ENCODE measurements around the gene ATXN1.

The ATXN1 gene

DNA sequence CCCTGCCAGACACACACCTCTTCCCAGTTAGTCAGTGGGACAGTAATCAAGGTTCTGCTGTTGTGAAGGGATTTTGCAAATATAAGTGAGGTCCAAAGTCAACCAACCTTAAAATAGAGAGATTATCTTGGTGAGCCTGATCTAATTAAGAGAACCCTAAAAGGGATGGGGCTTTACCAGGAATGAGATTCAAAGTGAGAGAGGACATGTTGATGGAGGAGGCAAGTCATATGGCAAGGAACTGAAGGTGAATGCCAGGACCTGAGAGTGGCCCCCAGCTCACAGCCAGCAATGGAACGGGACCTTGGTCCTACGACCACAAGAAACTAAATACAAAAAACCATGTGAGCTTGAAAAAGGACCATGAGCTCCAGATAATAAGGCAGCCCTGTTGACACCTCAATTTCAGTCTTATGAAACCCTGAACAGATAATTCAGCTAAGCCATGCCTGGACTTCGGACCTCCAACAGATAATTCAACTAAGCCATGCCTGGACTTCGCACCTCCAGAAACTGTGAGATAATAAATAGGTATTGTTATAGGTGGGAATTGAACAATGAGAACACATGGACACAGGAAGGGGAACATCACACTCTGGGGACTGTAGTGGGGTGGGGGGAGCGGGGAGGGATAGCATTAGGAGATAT, 269.5 kb downstream of the ATXN1 start:
- no peak overlapping the region for H3K4me3 Mint-ChIP-seq
- DNase-seq = no peak
- H3K36me3 Mint-ChIP-seq (ENCODE audit: low read depth) = no peaks in the 10 kb centered on the region
- no peaks in the 10 kb centered on the region for H3K9me3 Mint-ChIP-seq
- peaks cover 22% of the 10 kb centered on the region for H3K4me1 Mint-ChIP-seq
- TF ChIP-seq, protein P1, sequence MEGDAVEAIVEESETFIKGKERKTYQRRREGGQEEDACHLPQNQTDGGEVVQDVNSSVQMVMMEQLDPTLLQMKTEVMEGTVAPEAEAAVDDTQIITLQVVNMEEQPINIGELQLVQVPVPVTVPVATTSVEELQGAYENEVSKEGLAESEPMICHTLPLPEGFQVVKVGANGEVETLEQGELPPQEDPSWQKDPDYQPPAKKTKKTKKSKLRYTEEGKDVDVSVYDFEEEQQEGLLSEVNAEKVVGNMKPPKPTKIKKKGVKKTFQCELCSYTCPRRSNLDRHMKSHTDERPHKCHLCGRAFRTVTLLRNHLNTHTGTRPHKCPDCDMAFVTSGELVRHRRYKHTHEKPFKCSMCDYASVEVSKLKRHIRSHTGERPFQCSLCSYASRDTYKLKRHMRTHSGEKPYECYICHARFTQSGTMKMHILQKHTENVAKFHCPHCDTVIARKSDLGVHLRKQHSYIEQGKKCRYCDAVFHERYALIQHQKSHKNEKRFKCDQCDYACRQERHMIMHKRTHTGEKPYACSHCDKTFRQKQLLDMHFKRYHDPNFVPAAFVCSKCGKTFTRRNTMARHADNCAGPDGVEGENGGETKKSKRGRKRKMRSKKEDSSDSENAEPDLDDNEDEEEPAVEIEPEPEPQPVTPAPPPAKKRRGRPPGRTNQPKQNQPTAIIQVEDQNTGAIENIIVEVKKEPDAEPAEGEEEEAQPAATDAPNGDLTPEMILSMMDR (IDR thresholded peaks at IDR 0.05) = no peak
- no peak overlapping the region for H3K27ac Mint-ChIP-seq
- H3K27me3 Mint-ChIP-seq (ENCODE audit: low read depth, poor library complexity) = peaks cover 7% of the 10 kb centered on the region

DNA sequence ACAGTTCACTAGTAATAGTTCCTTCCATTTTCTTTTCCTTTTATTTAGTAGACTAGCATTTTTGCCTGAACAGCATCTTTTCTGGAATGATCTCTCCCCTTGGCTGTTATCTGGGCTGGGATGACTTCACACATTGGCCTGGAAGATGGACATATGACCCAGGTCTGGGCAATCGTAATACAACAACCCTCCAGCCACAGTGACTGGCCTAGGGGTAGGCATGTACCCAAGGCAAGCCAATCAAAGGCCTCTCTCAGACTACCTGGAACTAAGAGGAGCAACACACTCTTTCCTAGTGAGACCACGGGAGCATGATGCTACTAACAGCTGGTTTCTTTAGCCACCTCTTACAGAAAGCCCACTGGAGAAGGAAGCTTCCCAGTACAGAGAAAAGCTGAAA, 270.6 kb downstream of the ATXN1 start:
- H3K4me1 Mint-ChIP-seq = peaks cover 22% of the 10 kb centered on the region
- no peak for DNase-seq
- no peaks in the 10 kb centered on the region for H3K9me3 Mint-ChIP-seq
- H3K36me3 Mint-ChIP-seq (ENCODE audit: low read depth) = no peaks in the 10 kb centered on the region
- peaks cover 7% of the 10 kb centered on the region for H3K27me3 Mint-ChIP-seq (ENCODE audit: low read depth, poor library complexity)
- no peak overlapping the region for H3K4me3 Mint-ChIP-seq
- TF ChIP-seq, protein P1 (IDR thresholded peaks at IDR 0.05) = no peak
- no peak overlapping the region for H3K27ac Mint-ChIP-seq

DNA sequence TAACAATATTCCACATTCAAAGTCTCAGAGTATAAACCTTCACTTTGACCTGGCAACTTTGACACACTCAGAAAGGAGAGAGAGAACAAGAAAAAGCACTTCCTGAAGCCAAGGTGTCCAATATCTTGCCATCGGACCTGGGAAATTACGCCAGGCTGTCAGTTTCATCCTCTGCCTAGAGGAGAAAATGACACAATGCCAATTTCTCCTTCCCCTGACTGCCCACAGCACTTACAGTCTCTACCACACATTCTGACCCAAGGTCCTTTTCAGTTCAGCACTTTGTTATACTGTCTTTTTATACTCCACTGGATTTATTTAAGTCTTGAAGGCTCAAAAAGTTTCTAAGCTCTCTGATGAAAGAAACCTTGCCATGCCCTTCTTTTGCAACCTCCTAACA, 272.4 kb downstream of the ATXN1 start:
- peaks cover 22% of the 10 kb centered on the region for H3K4me1 Mint-ChIP-seq
- H3K27ac Mint-ChIP-seq = no peak overlapping the region
- TF ChIP-seq, protein P1 (IDR thresholded peaks at IDR 0.05) = no peak
- H3K36me3 Mint-ChIP-seq (ENCODE audit: low read depth) = peaks cover 16% of the 10 kb centered on the region
- no peak overlapping the region for H3K4me3 Mint-ChIP-seq
- no peak for DNase-seq
- peaks cover under 1% of the 10 kb centered on the region for H3K9me3 Mint-ChIP-seq
- H3K27me3 Mint-ChIP-seq (ENCODE audit: low read depth, poor library complexity) = peaks cover 7% of the 10 kb centered on the region

GRCh38 chr6:16487996-16488674, 273.1 kb downstream of the ATXN1 start:
- no peak overlapping the region for H3K27ac Mint-ChIP-seq
- no peak for DNase-seq
- H3K4me3 Mint-ChIP-seq = no peak overlapping the region
- H3K36me3 Mint-ChIP-seq (ENCODE audit: low read depth) = peaks cover 23% of the 10 kb centered on the region
- peaks cover 7% of the 10 kb centered on the region for H3K9me3 Mint-ChIP-seq
- H3K27me3 Mint-ChIP-seq (ENCODE audit: low read depth, poor library complexity) = peaks cover 7% of the 10 kb centered on the region
- TF ChIP-seq, protein P1 (IDR thresholded peaks at IDR 0.05) = no peak
- peaks cover 22% of the 10 kb centered on the region for H3K4me1 Mint-ChIP-seq

DNA sequence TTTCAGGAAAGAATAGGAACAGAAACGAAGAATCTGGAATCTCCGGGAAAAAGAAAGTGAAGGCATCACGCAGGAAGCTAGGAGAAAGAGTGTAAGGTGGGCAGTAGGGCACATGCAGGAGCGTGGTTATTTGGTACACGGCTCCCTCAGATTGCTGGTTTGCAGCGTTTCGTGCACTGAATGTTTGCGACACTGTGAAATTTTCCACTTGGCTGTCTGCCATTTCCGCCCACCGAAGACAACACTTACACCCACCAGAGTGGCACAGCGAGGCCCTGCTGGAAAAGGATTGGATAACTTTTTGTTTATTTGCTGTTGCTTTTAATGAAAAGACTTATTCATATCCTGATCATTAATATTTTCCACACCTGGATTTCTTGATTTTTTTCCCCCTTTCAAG, 274.6 kb downstream of the ATXN1 start:
- DNase-seq = no peak
- Mint-ChIP-seq H3K27ac (no peak overlapping the region), H3K4me1 (peaks cover 22% of the 10 kb centered on the region), H3K27me3 (ENCODE audit: low read depth, poor library complexity) (peaks cover 4% of the 10 kb centered on the region), H3K4me3 (no peak overlapping the region), H3K9me3 (peaks cover 20% of the 10 kb centered on the region), H3K36me3 (ENCODE audit: low read depth) (peaks cover 34% of the 10 kb centered on the region)
- TF ChIP-seq, protein P1 (IDR thresholded peaks at IDR 0.05) = no peak
